Stimulated activated CD4-positive, alpha-beta T cell treated with anti-CD3 and anti-CD28 coated beads, Interleukin-12 subunit alpha, Interleukin-12 subunit beta, amount 100 ng/mL, for 48 hours (primary cell): ENCODE data around the gene NBEA.
"Not testable (repeated sequence)": the region's sequence is repeated elsewhere in the genome, so short reads cannot be mapped to it uniquely, and the experiment has no call there.

ENCODE experiments used
- DNase-seq, 3 donors: peaks; one replicate each; pipeline ENCODE4 v3.0.0-alpha.2; 2020; ENCODE audit warnings: low read depth in 2 of 3, low spot score in 1 of 3

Gene NBEA

GRCh38 chr13:35621989-35622388 lies 679.9 kb downstream of the NBEA start:
- no peak for DNase-seq

- no peak for DNase-seq
Observed at GRCh38 chr13:35629026-35629425, 687.0 kb downstream of the NBEA start.

GRCh38 chr13:35630551-35631275 lies 688.6 kb downstream of the NBEA start:
- DNase-seq, result no peak

GRCh38 chr13:35631666-35632065 lies 689.6 kb downstream of the NBEA start:
- no peak for DNase-seq

- no peak for DNase-seq
Observed at GRCh38 chr13:35643625-35644024, 701.6 kb downstream of the NBEA start.

- no peak for DNase-seq
Observed at GRCh38 chr13:35646056-35646774, 704.1 kb downstream of the NBEA start.

GRCh38 chr13:35648201-35648600 lies 706.1 kb downstream of the NBEA start:
- no peak for DNase-seq

- DNase-seq, result no peak
Observed at GRCh38 chr13:35649162-35649561, 707.1 kb downstream of the NBEA start.

- DNase-seq, result no peak
Observed at GRCh38 chr13:35659796-35660195, 717.7 kb downstream of the NBEA start.

GRCh38 chr13:35664747-35665146 lies 722.7 kb downstream of the NBEA start:
- DNase-seq, result no peak

GRCh38 chr13:35669321-35669720 lies 727.3 kb downstream of the NBEA start:
- DNase-seq, result no peak

- DNase-seq, result no peak
Observed at GRCh38 chr13:35672611-35673010, 730.5 kb downstream of the NBEA start.

- no peak for DNase-seq
Observed at GRCh38 chr13:35675651-35676050, 733.6 kb downstream of the NBEA start.

GRCh38 chr13:35677863-35678262 lies 735.8 kb downstream of the NBEA start:
- not testable (repeated sequence) for DNase-seq

GRCh38 chr13:35681685-35682084 lies 739.6 kb downstream of the NBEA start:
- DNase-seq, result no peak

GRCh38 chr13:35684432-35684831 lies 742.4 kb downstream of the NBEA start:
- DNase-seq, result no peak

- no peak for DNase-seq
Observed at GRCh38 chr13:35687336-35687735, 745.3 kb downstream of the NBEA start.

GRCh38 chr13:35690581-35691207 lies 748.6 kb downstream of the NBEA start:
- no peak for DNase-seq

- no peak for DNase-seq
Observed at GRCh38 chr13:35693134-35693784, 751.2 kb downstream of the NBEA start.

GRCh38 chr13:35694031-35694430 lies 752.0 kb downstream of the NBEA start:
- DNase-seq, result no peak

GRCh38 chr13:35694549-35695447 lies 752.7 kb downstream of the NBEA start:
- no peak for DNase-seq
